OCI-LY7 (cell line): ENCODE measurements around the gene DGCR2.
"Not testable (repeated sequence)": the region's sequence is repeated elsewhere in the genome, so short reads cannot be mapped to it uniquely, and the experiment has no call there.

Source experiments
- CTCF ChIP-seq: fragments of 200-600 bp; sonication (generic); conservative IDR thresholded peaks from 2 replicates; pipeline ENCODE4 v1.5.1; 2014; ENCODE audit warnings: mild to moderate bottlenecking, antibody characterized with exemption, low read length, moderate library complexity, mixed read lengths
- EZH2phosphoT487 ChIP-seq: fragments of 200-600 bp; sonication (generic); IDR thresholded peaks from 2 replicates; pipeline ENCODE4 v1.6.1; 2018; ENCODE audit warnings: low read depth, borderline replicate concordance, mild to moderate bottlenecking, mixed run types, antibody characterized with exemption, low read length, moderate library complexity, mixed read lengths

- TF ChIP-seq CTCF, EZH2phosphoT487: not testable (repeated sequence)
Measured at GRCh38 chr22:18987114-18987513, 135.1 kb downstream of the DGCR2 start.
